Left renal cortex interstitium (tissue), 4 donors: Measurements from ENCODE around the gene LINGO4. TPM values are rescaled to one million over a fixed set of nuclear protein-coding genes. Genes with fewer than 3 reads are reported as not detected.
"Not testable (repeated sequence)": the region's sequence is repeated elsewhere in the genome, so short reads cannot be mapped to it uniquely, and the experiment has no call there.

ENCODE experiments used
- DNase-seq, 4 donors: peaks; one replicate each; pipeline ENCODE4 v3.0.0-alpha.2; 2013; ENCODE audit warnings: low read depth in 4 of 4, low spot score in 2 of 4, missing footprints in 1 of 4
- polyA plus RNA-seq, 4 donors: library from polyadenylated mRNA; unstranded; fragments of 120-200 nt; gene quantifications; one replicate each; pipeline ENCODE4 v1.2.1, GENCODE V29; 2013; ENCODE audit not compliant: insufficient read length in 4 of 4

Gene LINGO4
- polyA plus RNA-seq, 4 donors: not detected

DNA sequence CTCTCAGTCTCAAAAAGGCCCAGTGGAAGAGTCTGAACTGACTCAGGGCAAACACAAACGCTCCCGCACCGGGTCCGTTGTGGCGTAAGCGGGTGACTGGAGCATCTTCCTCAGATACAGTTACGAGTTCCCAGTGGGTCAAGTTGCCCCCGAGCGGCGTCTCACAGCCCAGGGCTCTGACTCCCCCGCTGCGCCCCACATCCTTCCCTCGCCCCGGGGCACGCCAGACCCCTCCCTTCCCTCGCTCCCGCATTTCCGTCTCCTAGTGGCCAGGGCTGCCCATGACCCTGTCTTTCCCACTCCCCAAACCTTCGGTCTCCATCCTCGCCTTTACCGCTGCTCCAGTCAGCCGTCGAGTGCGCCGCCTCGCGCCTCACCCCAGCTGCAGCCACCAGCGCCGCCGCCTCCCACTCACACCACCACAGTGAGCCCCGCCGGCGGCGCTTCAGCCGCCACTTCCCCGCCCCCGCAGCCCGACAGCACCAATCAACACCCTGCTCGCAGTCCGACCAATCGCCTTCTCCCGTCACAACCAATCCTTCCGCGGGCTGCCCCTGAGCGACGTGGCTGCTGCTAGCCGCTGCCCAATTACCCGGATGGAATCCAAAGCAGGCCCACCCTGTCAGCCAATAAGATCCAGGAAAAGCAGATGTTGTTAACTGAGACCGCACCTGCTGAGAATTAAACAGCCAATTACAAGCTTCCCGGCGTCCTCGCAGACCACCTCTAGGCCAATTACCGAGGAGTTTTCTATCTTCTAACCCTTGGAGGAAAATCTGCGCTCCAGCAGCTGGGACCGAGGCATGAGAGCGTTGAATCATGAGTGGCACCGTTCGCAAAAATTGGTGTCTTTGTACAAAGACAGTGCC lies 14.9 kb downstream of the LINGO4 start, which contains the start of gene TDRKH:
Gene TDRKH, minus strand, starts transcription at position 430 of the 869 bp plus-strand sequence. CDS start 7,478 bp downstream, outside the sequence.
- DNase-seq: peak; percentile 85 to 93 (median 93)

DNA sequence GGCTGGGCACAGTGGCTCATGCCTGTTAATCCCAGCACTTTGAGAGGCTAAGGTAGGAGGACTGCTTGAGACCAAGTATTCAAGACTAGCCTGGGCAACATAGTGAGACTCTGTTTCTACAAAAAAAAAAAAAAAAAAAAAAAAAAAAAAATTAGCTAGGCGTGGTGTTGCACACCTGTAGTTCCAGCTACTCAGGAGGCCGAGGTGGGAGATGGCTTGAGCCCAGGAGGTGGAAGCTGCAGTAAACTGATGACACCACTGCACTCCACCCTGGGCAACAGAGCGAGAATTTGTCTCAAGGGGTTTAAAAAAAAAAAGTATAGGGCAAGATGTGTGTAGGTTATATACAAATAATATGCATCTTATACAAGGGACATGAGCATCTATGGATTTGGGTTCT lies 17.5 kb downstream of the LINGO4 start:
- no peak for DNase-seq

DNA sequence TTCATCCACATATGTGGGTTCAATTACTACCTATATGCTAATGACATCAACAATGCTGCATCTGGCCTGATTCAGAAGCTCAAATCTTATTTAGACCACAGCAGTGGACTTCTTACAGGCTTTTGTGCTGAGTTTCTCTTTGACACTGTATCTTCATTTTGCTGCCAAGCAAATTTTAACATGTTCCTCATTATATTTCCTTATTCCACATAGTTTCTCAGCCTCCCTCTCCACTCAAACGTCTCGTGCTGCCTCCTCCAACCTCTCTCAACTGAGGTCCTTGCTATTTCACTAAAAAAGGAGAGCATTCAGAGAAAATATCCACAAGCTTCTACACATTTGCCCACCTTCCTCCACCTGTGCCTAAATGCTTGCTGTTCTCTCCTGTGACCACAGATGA lies 21.4 kb downstream of the LINGO4 start:
- DNase-seq: no peak

DNA sequence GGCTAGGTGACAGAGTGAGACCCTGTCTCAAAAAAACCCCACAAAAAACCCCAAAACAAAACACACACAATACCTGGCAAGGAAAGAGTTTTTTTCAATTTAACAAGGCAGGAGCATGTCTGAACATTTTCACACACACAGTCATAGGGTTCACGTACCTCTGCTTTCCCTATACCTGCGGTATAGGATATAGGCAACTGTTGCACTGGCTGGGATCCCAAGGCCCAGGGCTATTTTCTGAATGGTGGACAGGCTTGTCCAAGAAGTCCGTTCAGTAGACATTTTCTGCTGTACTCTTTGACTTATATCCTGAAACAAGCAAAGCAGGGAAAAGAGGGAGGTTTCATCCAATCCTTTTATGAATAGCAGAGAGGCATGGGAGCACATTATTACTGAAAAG lies 22.5 kb downstream of the LINGO4 start:
- DNase-seq: no peak

DNA sequence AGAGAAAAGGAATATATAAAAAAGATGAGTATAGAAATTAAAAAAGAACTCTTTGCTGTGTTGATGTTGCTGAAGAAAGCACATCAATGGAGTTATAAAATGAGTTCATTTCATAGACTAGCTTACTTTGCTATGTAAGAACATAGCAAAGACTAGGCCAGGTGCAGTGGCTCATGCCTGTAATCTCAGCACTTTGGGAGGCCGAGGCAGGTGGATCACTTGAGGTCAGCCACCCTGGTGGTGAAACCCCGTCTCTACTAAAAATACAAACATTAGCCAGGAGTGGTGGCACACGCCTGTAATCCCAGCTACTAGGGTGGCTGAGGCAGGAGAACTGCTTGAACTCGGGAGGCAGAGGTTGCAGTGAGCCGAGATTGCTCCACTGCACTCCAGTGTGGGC lies 23.2 kb downstream of the LINGO4 start:
- not testable (repeated sequence) for DNase-seq

DNA sequence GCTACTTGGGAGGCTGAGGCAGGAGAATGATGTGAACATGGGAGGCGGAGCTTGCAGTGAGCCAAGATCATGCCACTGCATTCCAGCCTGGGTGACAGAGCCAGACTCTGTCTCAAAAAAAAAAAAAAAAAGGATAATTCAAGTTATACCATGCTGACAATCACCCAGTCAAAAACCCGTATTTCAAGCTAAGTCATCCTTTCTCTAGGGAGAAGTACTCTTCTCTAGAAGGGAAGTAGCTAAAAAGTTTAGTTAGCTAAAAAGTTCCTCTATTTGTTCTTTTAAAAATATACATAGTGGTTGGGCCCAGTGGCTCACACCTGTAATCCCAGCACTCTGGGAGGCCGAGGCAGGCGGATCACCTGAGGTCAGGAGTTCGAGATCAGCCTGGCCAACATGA lies 24.5 kb downstream of the LINGO4 start:
- not testable (repeated sequence) for DNase-seq

DNA sequence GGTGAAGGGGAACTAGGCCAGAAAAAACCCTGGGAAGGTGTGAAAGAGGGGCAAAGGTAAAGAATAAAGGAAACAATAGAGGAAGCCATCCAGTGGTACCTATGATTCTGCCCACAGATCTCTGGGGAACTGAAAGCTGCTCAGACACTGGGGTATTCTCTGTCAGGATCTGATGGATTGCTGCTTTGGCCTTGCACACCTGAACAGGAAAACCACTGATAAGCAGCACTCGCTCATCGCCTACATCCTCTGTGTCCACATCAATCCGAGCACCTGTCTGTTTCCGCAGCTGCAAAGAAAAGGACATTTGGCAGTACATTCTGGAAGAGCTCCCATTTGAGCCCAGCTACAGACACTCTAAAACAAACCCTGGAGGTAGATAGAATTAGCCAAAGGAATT lies 25.4 kb downstream of the LINGO4 start:
- DNase-seq: no peak

DNA sequence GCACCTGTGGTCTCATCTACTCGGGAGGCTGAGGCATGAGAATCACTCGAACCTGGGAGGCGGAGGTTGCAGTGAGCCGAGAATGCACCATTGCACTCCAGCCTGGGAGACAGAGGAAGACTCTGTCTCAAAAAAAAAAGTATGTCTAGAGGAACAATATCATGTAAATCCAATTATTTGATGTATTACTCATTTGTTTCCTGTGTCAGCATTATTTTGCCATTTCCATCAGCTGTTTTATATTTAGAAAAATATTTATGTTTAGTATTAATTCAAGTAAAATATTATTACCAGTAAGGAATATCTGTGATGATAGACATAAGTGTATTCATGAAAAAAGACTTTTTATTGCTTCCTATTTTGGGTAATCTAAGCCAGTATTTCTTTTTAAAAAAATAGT lies 27.9 kb downstream of the LINGO4 start:
- no peak for DNase-seq

DNA sequence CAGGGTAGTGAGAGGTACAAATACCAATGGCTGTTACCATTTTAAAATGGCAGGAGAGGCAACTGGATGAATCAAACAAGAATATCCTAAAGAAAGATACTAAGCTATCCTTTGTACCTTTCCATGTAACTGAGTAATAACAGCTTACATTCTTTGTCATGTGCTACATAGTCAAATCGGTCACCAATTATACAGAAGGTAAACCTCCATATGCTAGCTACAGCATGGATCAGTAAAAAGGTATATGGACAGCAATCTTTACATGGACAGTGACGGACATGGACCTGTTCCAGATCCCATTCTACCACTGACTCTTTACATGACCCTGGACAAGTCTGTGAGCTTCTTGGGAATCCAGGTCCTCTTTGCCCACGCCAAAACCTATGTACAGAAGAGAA lies 28.6 kb downstream of the LINGO4 start:
- DNase-seq: no peak

DNA sequence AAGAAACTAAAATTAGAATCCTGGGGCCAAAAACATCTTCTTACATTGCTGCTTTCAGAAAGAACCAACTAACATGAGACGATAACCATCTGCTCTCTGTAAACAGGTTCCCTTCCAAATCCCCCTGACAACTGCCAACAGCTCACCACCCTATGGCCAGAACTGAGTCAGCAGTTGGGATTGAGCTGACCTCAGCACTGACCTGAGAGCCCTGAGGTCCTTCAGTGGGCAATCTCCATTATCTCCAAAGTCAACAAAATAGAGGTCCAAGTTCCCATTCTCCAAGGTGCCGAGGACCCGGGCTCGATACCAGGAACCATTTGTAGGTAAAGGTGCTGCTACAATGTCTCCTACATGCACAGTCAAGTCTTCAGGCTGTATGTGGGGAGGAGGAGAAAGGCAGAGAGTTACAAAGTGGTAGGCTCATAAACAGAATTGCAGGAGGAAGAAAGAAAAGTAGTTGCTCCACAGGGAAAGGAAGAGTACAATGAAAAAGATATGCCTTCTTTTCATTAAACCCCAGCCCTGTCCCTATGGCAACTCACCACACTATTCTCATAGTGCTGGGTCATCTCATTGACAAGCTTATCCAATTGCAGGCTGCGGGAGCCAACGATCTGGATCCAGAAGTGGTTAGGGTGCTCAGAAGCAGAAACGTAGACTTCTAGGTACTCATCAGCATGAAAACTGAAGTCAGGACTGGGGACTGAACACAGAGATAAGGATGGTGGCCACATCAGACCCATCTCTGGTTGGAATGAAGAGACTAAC lies 29.1 kb downstream of the LINGO4 start:
- no peak for DNase-seq

DNA sequence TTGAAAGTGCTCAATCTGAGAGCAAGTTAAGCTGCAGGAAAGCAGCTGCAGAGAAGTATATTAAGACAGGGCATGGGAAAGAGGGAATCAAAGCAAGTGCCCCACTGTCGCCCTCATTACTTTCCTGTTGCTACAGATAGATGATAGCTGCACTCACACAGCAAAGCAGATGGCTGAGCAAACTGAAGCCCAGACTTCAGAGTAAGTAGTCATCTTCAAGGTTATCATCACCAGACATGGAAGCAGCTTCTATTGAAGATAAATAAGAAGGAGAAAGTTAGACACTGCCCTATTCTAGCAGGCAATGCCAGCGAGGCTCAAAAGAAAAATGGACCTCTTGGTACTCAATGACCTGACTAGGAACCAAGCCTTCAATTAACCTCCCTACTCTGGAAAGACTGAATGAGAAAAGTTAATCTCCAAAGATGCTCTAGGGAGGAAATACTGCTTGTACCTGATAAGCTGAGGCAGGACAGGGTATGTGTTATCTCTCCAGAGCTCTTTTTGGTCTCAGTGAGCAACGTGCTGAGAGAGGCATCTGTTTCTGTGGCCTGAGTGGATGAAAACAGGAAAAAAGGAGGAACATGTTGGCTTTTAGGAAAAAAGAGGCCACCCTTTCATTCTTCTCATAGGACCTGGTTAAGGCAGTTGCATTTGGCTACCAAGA lies 30.8 kb downstream of the LINGO4 start:
- DNase-seq: no peak

DNA sequence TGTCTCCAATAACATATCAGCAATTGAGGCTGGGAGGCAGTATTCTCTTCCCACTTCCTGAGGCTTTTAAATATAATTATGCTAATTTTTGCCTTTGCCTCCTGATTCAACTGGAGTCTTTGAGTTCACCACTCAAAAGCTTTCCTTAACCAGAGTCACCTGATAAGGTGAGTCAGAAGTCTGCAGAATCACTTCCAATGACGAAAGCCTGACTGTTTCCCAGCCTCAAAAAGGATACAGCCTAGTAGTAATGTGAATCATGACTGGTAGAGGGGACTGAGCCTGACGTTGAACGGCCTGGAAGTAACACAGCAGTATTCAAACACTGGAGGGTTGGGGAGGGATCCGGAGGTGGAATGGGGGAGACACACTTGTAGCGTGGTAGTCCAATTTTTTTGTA lies 31.5 kb downstream of the LINGO4 start:
- DNase-seq: no peak

DNA sequence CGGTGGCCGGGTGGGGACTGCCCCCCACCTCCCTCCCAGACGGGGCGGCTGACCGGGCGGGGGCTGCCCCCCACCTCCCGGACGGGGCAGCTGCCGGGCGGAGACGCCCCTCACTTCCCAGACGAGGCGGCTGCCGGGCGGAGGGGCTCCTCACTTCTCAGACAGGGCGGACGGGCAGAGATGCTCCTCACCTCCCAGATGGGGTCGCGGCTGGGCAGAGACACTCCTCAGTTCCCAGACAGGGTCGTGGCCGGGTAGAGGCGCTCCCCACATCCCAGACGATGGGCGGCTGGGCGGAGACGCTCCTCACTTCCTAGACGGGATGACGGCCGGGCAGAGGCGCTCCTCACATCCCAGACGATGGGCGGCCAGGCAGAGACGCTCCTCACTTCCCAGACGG lies 35.9 kb downstream of the LINGO4 start:
- not testable (repeated sequence) for DNase-seq

DNA sequence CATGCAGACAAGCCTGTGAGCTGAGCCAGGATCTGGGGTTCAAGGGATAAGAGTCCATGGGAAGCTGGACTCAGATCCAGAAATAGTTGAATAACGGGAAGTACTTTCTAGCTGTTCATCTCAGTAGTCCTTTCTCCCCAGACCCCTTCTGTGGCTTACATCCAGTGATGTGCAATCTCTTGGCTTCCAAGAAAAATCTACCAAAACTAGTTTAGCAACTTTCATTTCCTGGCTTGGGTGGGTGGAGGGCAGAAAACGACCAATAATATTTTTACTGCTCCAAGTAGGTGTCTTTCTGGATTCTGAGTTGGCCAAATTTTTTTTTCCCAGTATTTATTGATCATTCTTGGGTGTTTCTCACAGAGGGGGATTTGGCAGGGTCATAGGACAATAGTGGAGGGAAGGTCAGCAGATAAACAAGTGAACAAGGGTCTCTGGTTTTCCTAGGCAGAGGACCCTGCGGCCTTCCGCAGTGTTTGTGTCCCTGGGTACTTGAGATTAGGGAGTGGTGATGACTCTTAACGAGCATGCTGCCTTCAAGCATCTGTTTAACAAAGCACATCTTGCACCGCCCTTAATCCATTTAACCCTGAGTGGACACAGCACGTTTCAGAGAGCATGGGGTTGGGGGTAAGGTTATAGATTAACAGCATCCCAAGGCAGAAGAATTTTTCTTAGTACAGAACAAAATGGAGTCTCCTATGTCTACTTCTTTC lies 36.7 kb downstream of the LINGO4 start:
- not testable (repeated sequence) for DNase-seq

DNA sequence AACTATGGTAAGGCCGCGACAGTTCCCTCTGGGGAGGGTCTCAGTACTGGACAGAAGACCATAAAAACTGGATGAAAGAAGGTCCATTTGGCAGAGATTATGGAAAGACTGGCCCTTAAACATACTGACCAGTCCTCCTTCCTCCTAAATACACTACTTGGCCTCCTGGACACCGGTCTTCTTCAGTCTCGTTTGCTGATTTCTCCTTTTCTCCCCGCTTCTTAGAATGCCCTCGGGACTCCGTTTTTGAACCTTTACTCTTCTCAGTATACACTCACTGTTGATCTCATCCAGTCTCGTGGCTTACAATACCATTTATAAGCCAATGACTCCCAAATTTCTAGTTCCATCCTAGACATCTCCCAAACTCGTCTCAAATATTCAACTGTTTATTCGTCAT lies 41.2 kb downstream of the LINGO4 start:
- no peak for DNase-seq

DNA sequence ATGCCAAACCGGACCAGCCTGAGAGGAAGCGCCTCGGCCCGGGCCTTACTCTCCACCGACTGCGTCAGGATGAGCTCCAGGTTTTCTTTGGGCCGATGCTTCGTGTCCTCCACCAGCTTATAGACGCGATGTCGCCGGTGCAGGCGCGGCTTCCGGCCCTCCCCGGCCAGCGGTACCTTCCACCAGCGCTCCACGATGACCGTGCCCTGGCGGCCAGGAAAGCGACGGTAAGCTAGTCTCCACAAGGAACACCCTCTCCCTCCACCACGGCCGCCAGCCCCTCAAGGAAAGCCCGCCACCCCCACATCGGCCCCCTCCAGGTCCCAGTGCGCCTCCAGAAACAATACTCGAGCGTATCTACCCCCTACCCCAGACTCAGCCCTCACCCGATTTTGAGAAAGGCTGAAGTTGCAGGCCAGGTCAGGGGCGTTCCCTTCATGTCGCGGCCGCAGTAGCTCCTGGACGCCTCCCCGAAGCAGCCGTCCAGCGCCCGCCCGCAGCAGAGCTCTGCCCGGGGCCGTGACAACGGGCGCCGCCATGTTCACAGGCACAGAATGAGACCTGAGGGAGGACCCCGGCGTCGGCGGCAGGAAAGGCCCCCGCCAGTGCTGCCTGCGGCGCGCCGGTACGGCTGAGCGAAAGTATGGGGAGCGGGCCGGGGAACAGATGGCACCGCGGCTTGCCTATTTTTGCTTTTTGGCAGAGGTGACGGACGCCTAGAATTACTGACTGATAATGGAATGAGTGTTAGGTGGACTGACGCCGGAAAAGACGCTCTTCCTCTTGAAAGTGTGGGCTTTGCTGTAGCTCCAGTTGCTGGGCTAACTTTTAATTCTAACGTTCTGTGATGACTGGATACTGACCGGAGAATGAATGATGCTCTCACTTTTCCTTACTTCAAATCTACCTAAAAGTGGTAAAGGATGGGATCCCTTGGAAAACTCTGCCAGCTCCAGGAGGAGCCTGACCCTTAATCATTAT lies 42.0 kb downstream of the LINGO4 start, which contains the start of gene MRPL9:
Gene MRPL9, minus strand, starts transcription at position 556 of the 981 bp plus-strand sequence. Its CDS starts 17 bp downstream, at position 539.
- DNase-seq: peak; percentile 59 to 67 (median 63)

DNA sequence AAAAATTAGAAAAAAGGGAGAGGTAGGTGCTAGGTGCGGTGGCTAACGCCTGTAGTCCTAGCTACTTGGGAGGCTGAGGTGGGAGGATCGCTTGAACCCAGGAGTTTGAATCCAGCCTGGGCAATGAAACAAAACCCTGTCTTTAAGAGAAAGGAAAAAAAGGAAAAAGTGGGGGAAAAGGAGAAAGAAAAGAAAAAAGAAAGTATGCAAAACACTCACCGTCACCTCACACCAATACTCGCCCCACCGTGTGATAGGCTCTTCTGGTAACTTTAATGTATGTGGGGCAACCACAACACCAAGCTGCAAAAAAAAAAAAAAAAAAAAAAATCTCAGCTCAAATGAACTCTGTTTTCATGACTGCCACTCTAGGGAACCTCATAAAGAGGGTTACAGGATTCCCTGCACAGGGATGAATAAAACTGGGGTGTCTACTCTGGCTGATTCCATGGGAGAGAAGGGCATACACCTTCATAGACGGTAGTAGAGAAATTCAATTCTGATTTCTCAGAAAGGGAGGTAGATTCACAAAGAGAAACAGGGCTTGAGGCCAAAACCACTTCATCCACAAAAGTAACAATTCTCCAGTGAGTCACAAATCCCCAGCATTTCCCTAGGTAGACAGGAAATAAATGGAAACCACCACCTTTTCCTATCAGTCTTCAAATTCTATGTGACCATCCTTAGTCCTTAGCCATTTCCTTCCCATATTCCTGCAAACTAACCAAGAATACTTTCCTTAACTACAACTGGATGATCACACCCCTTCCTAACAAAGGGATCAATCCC lies 44.4 kb downstream of the LINGO4 start:
- DNase-seq: no peak

DNA sequence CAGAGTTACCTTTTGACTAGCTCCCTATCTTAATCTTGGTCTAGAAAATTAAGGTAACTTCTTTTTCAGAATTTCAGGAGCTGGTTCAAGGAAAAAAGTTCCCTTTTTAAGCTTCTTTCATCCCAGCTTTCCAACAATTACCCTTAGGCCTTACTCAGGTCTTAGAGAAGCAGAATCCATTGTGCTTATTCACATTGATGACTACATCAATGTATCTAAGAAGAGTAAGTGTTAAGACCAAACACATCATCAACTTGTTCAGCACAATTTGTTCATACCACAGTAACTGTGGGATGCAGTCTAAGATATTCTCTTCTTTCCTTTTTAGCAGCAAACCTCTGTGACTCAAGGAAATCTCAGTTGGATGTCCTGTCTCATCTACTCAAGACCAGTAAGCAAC lies 46.0 kb downstream of the LINGO4 start:
- DNase-seq: no peak
